IPS DF 6.9 (cell line): ENCODE results near the gene AAR2.

Experiments
- DNase-seq: peaks from one replicate; pipeline ENCODE4 v3.0.0-alpha.2; 2013; ENCODE audit warnings: low read depth, low spot score
- H3K27ac ChIP-seq: one replicate; pipeline ENCODE4 v1.5.1; 2013; ENCODE audit warnings: low read length, control low read depth
- H3K27me3 ChIP-seq: 2 replicates; pipeline ENCODE4 v1.6.1; 2013; ENCODE audit warnings: mild to moderate bottlenecking, low read length; ENCODE audit not compliant: control insufficient read depth, insufficient read depth
- H3K36me3 ChIP-seq: 2 replicates; pipeline ENCODE4 v1.6.1; 2013; ENCODE audit warnings: low read length; ENCODE audit not compliant: control insufficient read depth, insufficient read depth
- H3K4me1 ChIP-seq: 2 replicates; pipeline ENCODE4 v1.6.1; 2013; ENCODE audit warnings: low read length; ENCODE audit not compliant: control insufficient read depth, insufficient read depth
- H3K4me3 ChIP-seq: 2 replicates; pipeline ENCODE4 v1.5.1; 2013; ENCODE audit warnings: mild to moderate bottlenecking, low read length
- H3K9me3 ChIP-seq: 2 replicates; pipeline ENCODE4 v1.6.1; 2013; ENCODE audit warnings: low read length, inconsistent platforms; ENCODE audit not compliant: control insufficient read depth, insufficient read depth
- WGBS: extraction: QIAGEN DNeasy Blood & Tissue Kit; methylation state at CpG from one replicate; pipeline ENCODE4 v1.1.7; 2013; ENCODE audit warnings: mixed read lengths, missing lambda C conversion rate; ENCODE audit not compliant: insufficient read length, insufficient coverage; 5-methylcytosine and 5-hydroxymethylcytosine counted together

Gene AAR2, protein sequence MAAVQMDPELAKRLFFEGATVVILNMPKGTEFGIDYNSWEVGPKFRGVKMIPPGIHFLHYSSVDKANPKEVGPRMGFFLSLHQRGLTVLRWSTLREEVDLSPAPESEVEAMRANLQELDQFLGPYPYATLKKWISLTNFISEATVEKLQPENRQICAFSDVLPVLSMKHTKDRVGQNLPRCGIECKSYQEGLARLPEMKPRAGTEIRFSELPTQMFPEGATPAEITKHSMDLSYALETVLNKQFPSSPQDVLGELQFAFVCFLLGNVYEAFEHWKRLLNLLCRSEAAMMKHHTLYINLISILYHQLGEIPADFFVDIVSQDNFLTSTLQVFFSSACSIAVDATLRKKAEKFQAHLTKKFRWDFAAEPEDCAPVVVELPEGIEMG

DNA sequence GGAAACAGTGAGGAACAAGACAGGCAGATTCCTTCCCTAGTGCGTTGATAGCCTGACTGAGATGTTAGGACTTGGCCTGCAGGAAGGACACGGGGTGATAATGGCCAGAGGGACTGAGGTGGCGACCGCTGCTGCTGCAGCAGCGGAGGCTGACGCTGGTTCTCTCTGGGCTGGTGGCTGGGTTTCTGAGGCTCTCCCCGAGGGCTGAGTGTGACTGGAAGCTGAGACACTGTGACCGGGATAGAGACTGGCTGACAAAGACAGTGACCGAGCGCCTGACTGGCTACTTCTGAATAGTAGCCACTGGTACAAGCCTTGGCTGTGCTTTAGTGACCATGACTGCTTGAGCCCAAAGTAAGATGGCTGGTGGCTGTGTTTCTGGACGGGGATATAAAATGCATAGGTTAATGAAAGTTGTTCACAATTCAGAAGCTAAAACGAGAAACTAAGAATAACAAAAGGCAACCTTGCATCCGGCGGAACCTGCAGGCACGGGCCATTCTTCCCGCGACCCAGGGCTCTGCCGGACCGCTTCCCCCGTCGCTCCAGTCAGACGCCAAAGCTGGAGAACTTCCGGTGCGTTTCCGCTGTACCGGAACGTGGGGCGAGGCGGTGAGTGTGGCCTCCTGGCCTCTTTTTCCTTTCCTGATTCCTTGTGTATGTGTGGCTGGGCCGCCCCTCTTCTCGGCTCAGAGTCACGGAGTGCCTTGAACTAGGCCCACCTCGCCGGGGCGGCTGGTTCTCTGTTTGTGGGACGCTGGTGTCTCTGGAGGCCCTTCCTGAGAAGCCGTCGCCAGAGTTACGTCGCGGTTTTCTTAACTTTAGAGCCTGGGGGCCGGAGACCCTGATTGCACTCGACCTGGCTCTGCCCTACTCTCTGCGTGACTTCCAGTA, at the start of gene AAR2:
Gene AAR2, plus strand, starts transcription at position 587 of the 894 bp plus-strand sequence. CDS start 3,391 bp downstream, outside the sequence.
- Histone ChIP-seq H3K27ac (no peak within 1 kb of the TSS), H3K36me3 (peaks cover 7% of the 10 kb centered on the region), H3K9me3 (no peaks in the 10 kb centered on the region), H3K4me1 (no peaks in the 10 kb centered on the region), H3K4me3 (peak within 1 kb of the TSS; percentile 74; the same call in 1 of the 2 replicates), H3K27me3 (no peaks in the 10 kb centered on the region)
- no CpG with 5 or more reads among the region's 44 CpGs for WGBS
- DNase-seq = peak; percentile 48

GRCh38 chr20:36193977-36194712, 42.1 kb upstream of the AAR2 start:
- H3K27ac ChIP-seq = no peak overlapping the region
- H3K36me3 ChIP-seq = peaks cover 3% of the 10 kb centered on the region; the same call in 1 of the 2 replicates
- H3K4me3 ChIP-seq = no peak overlapping the region
- no peaks in the 10 kb centered on the region for H3K9me3 ChIP-seq
- no CpG with 5 or more reads among the region's 10 CpGs for WGBS
- no peaks in the 10 kb centered on the region for H3K4me1 ChIP-seq
- DNase-seq = no peak
- H3K27me3 ChIP-seq = no peaks in the 10 kb centered on the region; the same call in 1 of the 2 replicates

GRCh38 chr20:36196676-36197075, 39.6 kb upstream of the AAR2 start:
- Histone ChIP-seq H3K27me3 (no peaks in the 10 kb centered on the region), H3K4me1 (no peaks in the 10 kb centered on the region), H3K36me3 (no peaks in the 10 kb centered on the region), H3K27ac (no peak overlapping the region), H3K4me3 (no peak overlapping the region), H3K9me3 (no peaks in the 10 kb centered on the region)
- WGBS = no CpG with 5 or more reads among the region's 2 CpGs
- DNase-seq = no peak

GRCh38 chr20:36197271-36197670, 39.0 kb upstream of the AAR2 start:
- WGBS = no CpG with 5 or more reads among the region's 2 CpGs
- Histone ChIP-seq H3K27me3 (no peaks in the 10 kb centered on the region), H3K27ac (no peak overlapping the region), H3K4me1 (no peaks in the 10 kb centered on the region), H3K36me3 (no peaks in the 10 kb centered on the region), H3K9me3 (no peaks in the 10 kb centered on the region), H3K4me3 (no peak overlapping the region)
- no peak for DNase-seq

DNA sequence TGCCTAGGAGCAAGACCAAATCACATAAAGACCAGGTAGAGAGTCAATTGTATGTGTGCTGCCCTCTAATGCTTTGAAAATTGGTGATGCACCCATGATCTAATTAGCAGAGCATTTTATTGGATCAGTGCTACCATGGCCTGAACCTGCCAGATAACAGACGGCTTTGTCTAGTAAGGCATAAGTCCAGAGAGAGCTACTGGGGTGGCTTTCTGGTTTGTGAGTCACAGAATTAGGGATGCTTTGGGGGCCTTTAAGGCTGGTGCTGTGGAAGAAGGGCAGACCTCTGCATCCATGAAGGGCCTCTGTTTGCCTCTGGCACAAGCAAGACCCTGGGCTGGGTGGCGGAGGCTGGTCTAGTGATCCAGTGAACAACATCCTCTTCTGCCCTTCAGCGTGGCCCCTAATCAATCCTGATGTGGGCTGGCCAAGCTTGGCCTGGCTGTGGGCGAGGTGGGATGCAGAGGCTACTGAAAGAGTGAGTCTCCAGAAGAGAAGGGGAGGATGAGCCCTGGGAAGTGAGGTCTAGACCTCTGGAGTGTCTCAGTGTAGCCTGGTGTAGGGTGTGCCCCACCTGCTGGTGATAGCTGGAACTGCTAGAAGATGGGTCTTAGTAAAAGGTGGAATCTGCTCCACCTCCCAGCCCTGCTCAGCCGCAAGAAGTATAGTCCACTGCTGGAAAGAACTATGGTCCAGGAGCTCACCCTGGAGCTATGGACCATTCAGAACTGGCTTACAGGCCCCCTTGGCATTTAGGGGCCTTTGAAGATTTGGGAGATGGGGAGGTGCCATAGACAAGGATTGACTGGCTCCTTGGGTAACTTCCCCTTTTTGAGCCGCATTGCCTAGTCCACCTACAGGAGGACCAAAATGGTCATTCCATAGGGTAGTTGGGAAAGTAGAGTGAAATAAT, 36.7 kb upstream of the AAR2 start:
- Histone ChIP-seq H3K4me1 (no peaks in the 10 kb centered on the region), H3K36me3 (no peaks in the 10 kb centered on the region), H3K4me3 (no peak overlapping the region), H3K27me3 (no peaks in the 10 kb centered on the region), H3K27ac (no peak overlapping the region), H3K9me3 (no peaks in the 10 kb centered on the region)
- WGBS = no CpG with 5 or more reads among the region's 6 CpGs
- DNase-seq = peak; percentile 63

DNA sequence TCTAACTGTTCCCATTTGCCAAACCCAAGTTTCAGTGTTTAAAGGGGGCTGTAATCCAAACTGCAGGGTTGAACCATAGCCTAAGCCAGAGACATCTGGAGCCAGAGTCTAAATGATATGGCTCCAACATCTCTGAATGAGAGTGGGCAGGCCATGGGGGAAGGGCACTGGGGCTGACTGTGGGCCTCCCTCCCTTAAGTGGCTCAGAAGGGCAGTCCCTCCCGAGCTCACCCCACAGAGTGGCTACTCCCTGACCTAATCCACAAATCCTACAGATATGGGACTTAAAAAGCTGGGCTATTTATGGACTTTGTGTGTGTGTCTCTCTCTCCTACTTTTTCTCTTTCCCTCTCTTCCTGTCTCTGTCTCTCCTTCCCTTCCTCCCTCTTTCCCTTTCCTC, 35.8 kb upstream of the AAR2 start:
- Histone ChIP-seq H3K4me1 (no peaks in the 10 kb centered on the region), H3K9me3 (no peaks in the 10 kb centered on the region), H3K4me3 (no peak overlapping the region), H3K27ac (no peak overlapping the region), H3K27me3 (no peaks in the 10 kb centered on the region), H3K36me3 (no peaks in the 10 kb centered on the region)
- no CpG with 5 or more reads among the region's 1 CpG for WGBS
- DNase-seq = no peak

- H3K36me3 ChIP-seq = no peaks in the 10 kb centered on the region
- no peak for DNase-seq
- WGBS = no CpG with 5 or more reads among the region's 4 CpGs
Observed at GRCh38 chr20:36201198-36201597, 35.1 kb upstream of the AAR2 start.

DNA sequence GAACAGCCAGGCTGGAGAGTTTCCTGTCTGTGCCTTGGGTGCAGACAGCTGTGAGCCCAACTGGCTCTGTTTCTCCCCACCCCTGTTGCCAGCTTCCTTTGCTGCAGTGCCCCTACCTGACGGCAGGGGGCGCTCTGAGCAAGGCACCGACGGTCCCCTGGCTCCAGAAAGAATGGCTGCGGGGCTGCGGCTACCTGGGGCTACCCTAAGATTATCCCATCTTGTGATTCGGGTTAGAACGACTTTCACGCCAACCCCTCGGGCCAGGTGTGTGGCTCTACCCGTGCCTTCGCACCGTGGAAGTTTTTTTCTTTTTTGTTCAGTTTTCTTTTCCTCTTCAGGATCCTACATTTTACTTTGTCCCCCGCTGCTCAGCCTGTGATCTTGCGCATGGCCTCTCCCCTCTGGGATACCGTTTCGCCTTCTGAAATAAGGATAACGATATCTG, 33.4 kb upstream of the AAR2 start:
- Histone ChIP-seq H3K4me3 (no peak overlapping the region), H3K36me3 (no peaks in the 10 kb centered on the region), H3K27me3 (no peaks in the 10 kb centered on the region), H3K4me1 (no peaks in the 10 kb centered on the region), H3K27ac (no peak overlapping the region), H3K9me3 (no peaks in the 10 kb centered on the region)
- DNase-seq = peak; percentile 52
- no CpG with 5 or more reads among the region's 18 CpGs for WGBS

More at GRCh38 chr20:36201198-36201597, 35.1 kb upstream of the AAR2 start:
- no peaks in the 10 kb centered on the region for H3K4me1 ChIP-seq
- H3K27ac ChIP-seq = no peak overlapping the region
- no peaks in the 10 kb centered on the region for H3K27me3 ChIP-seq
- no peak overlapping the region for H3K4me3 ChIP-seq
- H3K9me3 ChIP-seq = no peaks in the 10 kb centered on the region

DNA sequence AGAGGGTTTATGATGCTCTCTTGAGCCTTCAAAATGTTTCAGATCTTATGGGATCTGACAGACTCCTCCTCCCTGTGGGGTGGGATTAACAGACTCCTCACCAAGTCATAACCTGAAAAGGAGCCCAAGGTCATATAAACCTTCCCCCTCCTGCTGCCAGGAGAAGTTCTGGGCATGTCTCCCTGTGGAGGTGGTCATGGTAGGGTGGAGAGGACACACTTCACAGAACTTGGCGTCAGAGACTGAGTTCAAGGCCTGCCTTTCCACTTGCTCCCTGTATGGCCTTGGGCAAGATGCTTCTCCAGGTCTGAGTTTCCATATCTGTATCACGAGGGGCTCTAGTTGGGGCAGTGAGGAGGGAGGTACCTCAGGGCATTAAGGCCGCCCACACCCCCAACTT, 32.4 kb upstream of the AAR2 start:
- Histone ChIP-seq H3K4me3 (no peak overlapping the region), H3K4me1 (no peaks in the 10 kb centered on the region), H3K36me3 (no peaks in the 10 kb centered on the region), H3K27ac (no peak overlapping the region), H3K9me3 (no peaks in the 10 kb centered on the region), H3K27me3 (no peaks in the 10 kb centered on the region)
- no peak for DNase-seq
- no CpG with 5 or more reads among the region's 3 CpGs for WGBS
